ENCODE measurements around the gene CFAP299.

The CFAP299 gene

GRCh38 chr4:80500613-80501012 lies 165.1 kb downstream of the CFAP299 start:
- no peak for TF ChIP-seq USF1 (IDR thresholded peaks at IDR 0.05)
- no peak for TF ChIP-seq TCF12 (IDR thresholded peaks at IDR 0.05; ENCODE audit: low read depth)
- TF ChIP-seq TAF1 (IDR thresholded peaks at IDR 0.05; ENCODE audit: low read depth), result no peak
- no peak for TF ChIP-seq CEBPB (IDR thresholded peaks at IDR 0.05)
- no peak for TF ChIP-seq RAD21 (IDR thresholded peaks at IDR 0.05; ENCODE audit: low read depth)
- no peak for TF ChIP-seq TEAD4 (IDR thresholded peaks at IDR 0.05)
- TF ChIP-seq CREB1 (IDR thresholded peaks at IDR 0.05; ENCODE audit: low read depth), result no peak
- no peak for TF ChIP-seq NFIC (IDR thresholded peaks at IDR 0.05)
- TF ChIP-seq EP300 (IDR thresholded peaks at IDR 0.05; ENCODE audit: borderline replicate concordance), result no peak
- TF ChIP-seq, protein P1, sequence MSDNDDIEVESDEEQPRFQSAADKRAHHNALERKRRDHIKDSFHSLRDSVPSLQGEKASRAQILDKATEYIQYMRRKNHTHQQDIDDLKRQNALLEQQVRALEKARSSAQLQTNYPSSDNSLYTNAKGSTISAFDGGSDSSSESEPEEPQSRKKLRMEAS (IDR thresholded peaks at IDR 0.05), result no peak
- TF ChIP-seq ZBTB7A (IDR thresholded peaks at IDR 0.05; ENCODE audit: low read depth), result no peak
- no peak for TF ChIP-seq FOXM1 (IDR thresholded peaks at IDR 0.05; ENCODE audit: borderline replicate concordance, low read depth)
- TF ChIP-seq REST (IDR thresholded peaks at IDR 0.05; ENCODE audit: low read depth), result no peak
- no peak for TF ChIP-seq YY1 (IDR thresholded peaks at IDR 0.05; ENCODE audit: low read depth)
- no peak for TF ChIP-seq EGR1 (IDR thresholded peaks at IDR 0.05)

DNA sequence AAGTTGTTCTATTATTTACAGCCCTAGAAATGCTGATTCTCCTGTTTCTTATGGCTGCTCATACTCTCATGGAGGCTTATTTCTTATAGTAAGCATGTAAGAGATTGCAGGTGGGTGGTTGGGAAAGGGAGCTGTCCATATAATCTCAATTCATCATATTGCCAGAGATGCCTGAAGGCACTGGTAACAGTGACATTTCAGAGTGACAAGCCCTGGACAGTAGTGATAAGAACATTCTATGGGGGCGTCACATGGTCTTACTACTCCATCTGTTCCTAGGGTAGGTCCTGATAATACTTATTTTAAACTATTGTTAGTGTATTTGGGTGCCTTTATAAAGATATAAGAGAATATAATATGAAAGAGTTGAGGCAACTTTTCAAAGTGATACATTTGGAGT lies 171.5 kb downstream of the CFAP299 start:
- TF ChIP-seq TAF1 (IDR thresholded peaks at IDR 0.05; ENCODE audit: low read depth) (no peak), TEAD4 (IDR thresholded peaks at IDR 0.05) (no peak), CREB1 (IDR thresholded peaks at IDR 0.05; ENCODE audit: low read depth) (no peak), RAD21 (IDR thresholded peaks at IDR 0.05; ENCODE audit: low read depth) (no peak), NFIC (IDR thresholded peaks at IDR 0.05) (no peak), REST (IDR thresholded peaks at IDR 0.05; ENCODE audit: low read depth) (no peak), EGR1 (IDR thresholded peaks at IDR 0.05) (no peak), USF1 (IDR thresholded peaks at IDR 0.05) (no peak), EP300 (IDR thresholded peaks at IDR 0.05; ENCODE audit: borderline replicate concordance) (no peak), CEBPB (IDR thresholded peaks at IDR 0.05) (no peak), YY1 (IDR thresholded peaks at IDR 0.05; ENCODE audit: low read depth) (no peak), ZBTB7A (IDR thresholded peaks at IDR 0.05; ENCODE audit: low read depth) (no peak), FOXM1 (IDR thresholded peaks at IDR 0.05; ENCODE audit: borderline replicate concordance, low read depth) (no peak), TCF12 (IDR thresholded peaks at IDR 0.05; ENCODE audit: low read depth) (no peak)
- TF ChIP-seq, protein P1 (IDR thresholded peaks at IDR 0.05), result no peak

- TF ChIP-seq CEBPB (IDR thresholded peaks at IDR 0.05) (no peak), EGR1 (IDR thresholded peaks at IDR 0.05) (no peak), EP300 (IDR thresholded peaks at IDR 0.05; ENCODE audit: borderline replicate concordance) (no peak), YY1 (IDR thresholded peaks at IDR 0.05; ENCODE audit: low read depth) (no peak), FOXM1 (IDR thresholded peaks at IDR 0.05; ENCODE audit: borderline replicate concordance, low read depth) (no peak), ZBTB7A (IDR thresholded peaks at IDR 0.05; ENCODE audit: low read depth) (no peak), TCF12 (IDR thresholded peaks at IDR 0.05; ENCODE audit: low read depth) (no peak), TEAD4 (IDR thresholded peaks at IDR 0.05) (no peak), NFIC (IDR thresholded peaks at IDR 0.05) (no peak), CREB1 (IDR thresholded peaks at IDR 0.05; ENCODE audit: low read depth) (no peak), REST (IDR thresholded peaks at IDR 0.05; ENCODE audit: low read depth) (no peak), USF1 (IDR thresholded peaks at IDR 0.05) (no peak), RAD21 (IDR thresholded peaks at IDR 0.05; ENCODE audit: low read depth) (no peak)
- TF ChIP-seq, protein P1 (IDR thresholded peaks at IDR 0.05), result no peak
Measured at GRCh38 chr4:80507507-80507906, 172.0 kb downstream of the CFAP299 start.

All from Ishikawa (cell line).